Gastrocnemius medialis (tissue), 4 donors: Measurements from ENCODE around the gene ZMIZ2. TPM values are rescaled to one million over a fixed set of nuclear protein-coding genes. Genes with fewer than 3 reads are reported as not detected.
"Not testable (repeated sequence)": the region's sequence is repeated elsewhere in the genome, so short reads cannot be mapped to it uniquely, and the experiment has no call there.

Source experiments
- ATAC-seq, 2 donors: fragments of 150-250 bp; one replicate each; pipeline ENCODE4 v1.9.1; 2016
- DNase-seq, 2 donors: peaks; one replicate each; pipeline ENCODE4 v3.0.0-alpha.2; 2019
- H3K27ac ChIP-seq, 4 donors: fragments of 200-600 bp; sonication (generic); 1 replicate in 1 of 4; 2 replicates in 3 of 4; pipeline ENCODE4 v1.5.1; 2016 to 2018; ENCODE audit warnings: mild to moderate bottlenecking in 2 of 4, moderate library complexity in 1 of 4
- H3K27me3 ChIP-seq, 3 donors: fragments of 200-600 bp; sonication (generic) in 2 of 3; 1 replicate in 1 of 3; 2 replicates in 2 of 3; pipeline versions ENCODE4 v1.5.1 to v1.6.0; 2016 to 2019; ENCODE audit warnings: mild to moderate bottlenecking in 1 of 3, moderate library complexity in 1 of 3
- H3K36me3 ChIP-seq, 2 donors: fragments of 200-600 bp; sonication (generic) in 1 of 2; one replicate each; pipeline ENCODE4 v1.5.1; 2017 to 2018
- H3K4me1 ChIP-seq, 2 donors: fragments of 200-600 bp; sonication (generic) in 1 of 2; one replicate each; pipeline ENCODE4 v1.5.1; 2016 to 2017; ENCODE audit warnings: mild to moderate bottlenecking in 2 of 2
- H3K4me3 ChIP-seq, 4 donors: fragments of 200-600 bp; sonication (generic) in 3 of 4; 1 replicate in 1 of 4; 2 replicates in 3 of 4; pipeline ENCODE4 v1.5.1; 2016 to 2019; ENCODE audit warnings: mild to moderate bottlenecking in 2 of 4
- H3K9me3 ChIP-seq, 3 donors: fragments of 200-600 bp; sonication (generic) in 2 of 3; 1 replicate in 1 of 3; 2 replicates in 2 of 3; pipeline ENCODE4 v1.5.1; 2016 to 2019
- POLR2A ChIP-seq, 2 donors: fragments of 450-650 bp; IDR thresholded peaks; one replicate each; pipeline ENCODE4 v1.6.1; 2017; ENCODE audit warnings: antibody characterized with exemption in 2 of 2, mild to moderate bottlenecking in 2 of 2, moderate library complexity in 2 of 2
- in situ Hi-C, 4 donors: fragments of 200-750 bp; cut with MboI; loops; one replicate each; pipeline versions ENCODE4 v1.15.0 to v1.8.0; 2017; ENCODE audit warnings: low sequenced_read_pairs in 4 of 4
- intact Hi-C: fragments of 100-400 bp; cut with DNase I; formaldehyde crosslinking; loops from one replicate; pipeline ENCODE4 v1.15.1; 2023; ENCODE audit warnings: low total_unique reads
- total RNA-seq, 4 donors: library from RNA; depleted of rRNA; stranded (reverse); fragments of >200 nt; gene quantifications; one replicate each; pipeline versions ENCODE4 v1.1.0 to v1.2.3, GENCODE V29; 2016
- TF ChIP-seq, protein P1 (sequence below), 5 experiments: fragments of 450-650 bp in 3 of 5; fragments of 200-600 bp in 2 of 5; sonication (generic) in 2 of 5; IDR thresholded peaks in 4 of 5; conservative IDR thresholded peaks in 1 of 5; 1 replicate in 4 of 5; 2 replicates in 1 of 5; pipeline ENCODE4 v1.5.1; 2016 to 2019; ENCODE audit warnings: antibody characterized with exemption in 5 of 5, mild to moderate bottlenecking in 3 of 5, moderate library complexity in 3 of 5

Gene ZMIZ2
- total RNA-seq, 4 donors from 2014 or later, result 10.7 to 19.8 (median 14.0) TPM

DNA sequence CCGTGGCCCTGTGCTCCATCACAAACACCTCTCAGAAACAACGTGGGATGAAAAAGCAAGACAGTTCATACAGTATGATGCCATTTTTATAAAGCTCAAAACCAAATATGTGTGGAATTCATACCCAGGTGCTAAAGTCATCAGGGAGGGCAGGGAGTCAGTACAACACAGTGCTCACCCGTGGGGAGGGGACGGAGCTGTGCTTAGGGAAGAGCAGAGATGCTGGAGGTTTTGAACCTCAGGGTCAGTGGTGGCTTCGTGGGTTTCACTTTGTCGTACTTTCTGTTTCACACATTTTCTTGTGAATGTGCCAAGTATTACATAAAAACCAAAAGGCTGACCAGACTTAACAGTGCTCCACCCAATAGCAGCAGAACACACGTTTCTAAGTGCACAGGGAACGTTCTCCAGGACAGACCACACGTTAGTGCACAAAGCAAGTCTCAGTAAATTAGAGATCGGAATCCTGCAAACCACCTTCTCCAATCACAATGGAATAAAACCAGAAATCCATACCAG lies 21.2 kb downstream of the ZMIZ2 start:
- intact Hi-C loops (no loop called here), in situ Hi-C loops (loop anchor here in 1 of 4 donors (25.0 kb wide), 1 partner anchor 183 kb away; the partner anchor contains the start of gene TMED4)
- Histone ChIP-seq H3K27me3 (no peaks in the 10 kb centered on the region), H3K9me3 (no peaks in the 10 kb centered on the region), H3K4me3 (peak overlapping the region in 1 of 4 donors; percentile 16), H3K4me1 (peaks cover 37 to 40% of the 10 kb centered on the region in 2 donors), H3K36me3 (peaks cover 0 to 29% of the 10 kb centered on the region in 2 donors), H3K27ac (peak overlapping the region; percentile 74 to 80 (median 79))
- DNase-seq (no peak), ATAC-seq (no peak)
- TF ChIP-seq POLR2A (IDR thresholded peaks at IDR 0.05), result no peak
- TF ChIP-seq, protein P1, sequence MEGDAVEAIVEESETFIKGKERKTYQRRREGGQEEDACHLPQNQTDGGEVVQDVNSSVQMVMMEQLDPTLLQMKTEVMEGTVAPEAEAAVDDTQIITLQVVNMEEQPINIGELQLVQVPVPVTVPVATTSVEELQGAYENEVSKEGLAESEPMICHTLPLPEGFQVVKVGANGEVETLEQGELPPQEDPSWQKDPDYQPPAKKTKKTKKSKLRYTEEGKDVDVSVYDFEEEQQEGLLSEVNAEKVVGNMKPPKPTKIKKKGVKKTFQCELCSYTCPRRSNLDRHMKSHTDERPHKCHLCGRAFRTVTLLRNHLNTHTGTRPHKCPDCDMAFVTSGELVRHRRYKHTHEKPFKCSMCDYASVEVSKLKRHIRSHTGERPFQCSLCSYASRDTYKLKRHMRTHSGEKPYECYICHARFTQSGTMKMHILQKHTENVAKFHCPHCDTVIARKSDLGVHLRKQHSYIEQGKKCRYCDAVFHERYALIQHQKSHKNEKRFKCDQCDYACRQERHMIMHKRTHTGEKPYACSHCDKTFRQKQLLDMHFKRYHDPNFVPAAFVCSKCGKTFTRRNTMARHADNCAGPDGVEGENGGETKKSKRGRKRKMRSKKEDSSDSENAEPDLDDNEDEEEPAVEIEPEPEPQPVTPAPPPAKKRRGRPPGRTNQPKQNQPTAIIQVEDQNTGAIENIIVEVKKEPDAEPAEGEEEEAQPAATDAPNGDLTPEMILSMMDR (IDR thresholded peaks at IDR 0.05 in 4 of 5, conservative IDR thresholded peaks at IDR 0.05 in 1 of 5), result no peak

- DNase-seq, result no peak
- no peak overlapping the region for H3K27ac ChIP-seq
- intact Hi-C loops (no loop called here), in situ Hi-C loops (loop anchor here in 1 of 4 donors (25.0 kb wide), 1 partner anchor 184 kb away; the partner anchor contains the start of gene TMED4)
- no peak overlapping the region for H3K4me3 ChIP-seq
- no peak for ATAC-seq
- TF ChIP-seq, protein P1 (IDR thresholded peaks at IDR 0.05 in 4 of 5, conservative IDR thresholded peaks at IDR 0.05 in 1 of 5), result no peak
- TF ChIP-seq POLR2A (IDR thresholded peaks at IDR 0.05), result no peak
- no peaks in the 10 kb centered on the region for H3K9me3 ChIP-seq
- H3K36me3 ChIP-seq, result peaks cover 0 to 14% of the 10 kb centered on the region in 2 donors
- peaks cover 37% of the 10 kb centered on the region in 2 donors for H3K4me1 ChIP-seq
- no peaks in the 10 kb centered on the region for H3K27me3 ChIP-seq
Measured at GRCh38 chr7:44771358-44771757, 22.7 kb downstream of the ZMIZ2 start.

DNA sequence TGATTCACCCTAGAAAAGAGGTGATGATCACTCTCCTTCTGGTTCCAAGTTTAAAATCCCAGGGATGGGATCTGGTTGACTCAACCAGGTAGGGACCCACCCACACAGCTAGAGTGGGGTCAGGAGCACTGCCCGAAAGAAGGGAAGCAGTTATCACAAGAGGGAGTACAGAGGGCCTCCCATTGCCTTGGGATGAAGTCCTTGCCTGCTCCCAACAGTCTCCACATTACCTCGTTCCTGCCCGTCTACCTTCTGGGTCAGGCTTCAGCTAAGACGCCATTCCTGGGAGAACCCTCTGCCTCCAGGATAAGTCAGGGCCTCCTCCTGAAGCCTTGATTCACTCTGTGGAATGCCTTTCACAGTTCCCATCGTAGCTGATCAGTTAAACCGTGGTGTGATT lies 23.8 kb downstream of the ZMIZ2 start:
- H3K27me3 ChIP-seq, result no peaks in the 10 kb centered on the region
- in situ Hi-C loops, result loop anchor here in 1 of 4 donors (25.0 kb wide), 1 partner anchor 185 kb away; the partner anchor contains the start of gene TMED4
- no peaks in the 10 kb centered on the region for H3K9me3 ChIP-seq
- DNase-seq (no peak), ATAC-seq (no peak)
- intact Hi-C loops, result no loop called here
- no peak overlapping the region for H3K4me3 ChIP-seq
- peaks cover 0 to 3% of the 10 kb centered on the region in 2 donors for H3K36me3 ChIP-seq
- H3K27ac ChIP-seq, result no peak overlapping the region
- TF ChIP-seq POLR2A (IDR thresholded peaks at IDR 0.05), result no peak
- TF ChIP-seq, protein P1 (IDR thresholded peaks at IDR 0.05 in 4 of 5, conservative IDR thresholded peaks at IDR 0.05 in 1 of 5), result no peak
- H3K4me1 ChIP-seq, result peaks cover 30 to 33% of the 10 kb centered on the region in 2 donors

DNA sequence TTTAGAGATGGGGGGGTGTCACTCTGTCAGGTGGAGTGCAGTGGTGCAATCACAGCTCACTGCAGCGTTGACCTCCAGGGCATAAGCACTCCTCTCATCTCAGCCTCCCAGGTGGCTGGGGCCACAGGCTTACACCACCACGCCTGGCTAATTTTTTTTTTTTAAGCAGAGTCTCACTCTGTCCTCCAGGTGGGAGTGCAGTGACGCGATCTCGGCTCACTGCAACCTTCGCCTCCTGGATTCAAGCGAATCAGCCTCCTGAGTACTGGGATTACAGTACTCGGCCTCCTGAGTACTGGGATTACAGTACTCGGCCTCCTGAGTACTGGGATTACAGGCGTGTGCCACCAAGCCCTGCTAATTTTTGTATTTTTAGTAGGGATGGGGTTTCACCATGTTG lies 24.2 kb downstream of the ZMIZ2 start:
- Histone ChIP-seq H3K9me3 (no peaks in the 10 kb centered on the region), H3K36me3 (no peaks in the 10 kb centered on the region), H3K27ac (no peak overlapping the region), H3K4me3 (no peak overlapping the region), H3K27me3 (no peaks in the 10 kb centered on the region), H3K4me1 (peaks cover 26 to 28% of the 10 kb centered on the region in 2 donors)
- DNase-seq (no peak), ATAC-seq (no peak)
- intact Hi-C loops, result no loop called here
- TF ChIP-seq, protein P1 (IDR thresholded peaks at IDR 0.05 in 4 of 5, conservative IDR thresholded peaks at IDR 0.05 in 1 of 5), result no peak
- TF ChIP-seq POLR2A (IDR thresholded peaks at IDR 0.05), result no peak
- in situ Hi-C loops, result loop anchor here in 1 of 4 donors (25.0 kb wide), 1 partner anchor 186 kb away; the partner anchor contains the start of gene TMED4

DNA sequence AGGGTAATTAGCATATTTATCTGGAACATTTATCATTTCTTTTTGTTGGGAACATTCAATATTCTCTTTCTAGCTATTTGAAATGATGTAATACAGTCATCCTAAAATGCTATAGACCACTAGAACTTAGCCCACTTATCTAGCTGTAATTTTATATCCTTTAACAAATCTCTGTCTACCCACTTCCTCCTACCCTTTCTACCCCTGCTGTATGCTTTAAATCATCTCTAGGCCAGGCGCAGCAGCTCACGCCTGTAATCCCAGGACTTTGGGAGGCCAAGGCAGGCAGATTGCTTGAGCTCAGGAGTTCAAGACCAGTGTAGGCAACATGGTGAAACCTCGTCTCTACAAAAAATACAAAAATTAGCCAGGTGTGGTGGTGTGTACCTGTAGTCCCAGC lies 25.8 kb downstream of the ZMIZ2 start:
- in situ Hi-C loops, result loop anchor here in 1 of 4 donors (25.0 kb wide), 1 partner anchor 187 kb away; the partner anchor contains the start of gene TMED4
- ATAC-seq, result not testable (repeated sequence)

More for the DNA sequence above, 25.8 kb downstream of the ZMIZ2 start:
- H3K36me3 ChIP-seq, H3K27ac ChIP-seq, H3K27me3 ChIP-seq, H3K4me3 ChIP-seq, DNase-seq, intact Hi-C loops, H3K9me3 ChIP-seq: not testable (repeated sequence)
- H3K4me1 ChIP-seq, result peaks cover 10 to 12% of the 10 kb centered on the region in 2 donors
